ENCODE measurements around the gene F3. TPM values are rescaled to one million over a fixed set of nuclear protein-coding genes. Genes with fewer than 3 reads are reported as not detected.

F3 gene
- polyA plus RNA-seq, 3 donors: 36.8 to 64.1 (median 41.2) TPM

DNA sequence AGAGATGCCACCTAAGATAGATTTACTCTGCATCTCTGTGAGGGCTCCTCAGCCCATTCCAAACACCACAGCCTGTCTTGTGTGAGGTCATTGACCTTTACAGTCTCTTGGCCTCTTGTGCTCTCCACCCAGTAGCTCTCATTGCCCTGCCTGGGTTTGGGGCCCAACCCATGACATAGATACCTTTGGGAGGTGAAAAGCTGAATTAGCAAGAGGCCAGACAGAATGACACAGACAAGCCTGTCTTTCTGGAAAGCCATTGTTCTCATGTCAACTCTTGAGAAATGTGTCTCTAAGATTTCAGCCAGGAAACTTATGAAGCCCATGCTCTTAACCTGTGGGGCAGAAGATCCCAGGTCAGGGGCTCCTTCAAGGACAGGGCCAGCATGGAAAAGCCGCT, 18.4 kb upstream of the F3 start:
- DNase-seq: no peak

GRCh38 chr1:94555091-94555490, 13.5 kb upstream of the F3 start:
- no peak for DNase-seq

DNA sequence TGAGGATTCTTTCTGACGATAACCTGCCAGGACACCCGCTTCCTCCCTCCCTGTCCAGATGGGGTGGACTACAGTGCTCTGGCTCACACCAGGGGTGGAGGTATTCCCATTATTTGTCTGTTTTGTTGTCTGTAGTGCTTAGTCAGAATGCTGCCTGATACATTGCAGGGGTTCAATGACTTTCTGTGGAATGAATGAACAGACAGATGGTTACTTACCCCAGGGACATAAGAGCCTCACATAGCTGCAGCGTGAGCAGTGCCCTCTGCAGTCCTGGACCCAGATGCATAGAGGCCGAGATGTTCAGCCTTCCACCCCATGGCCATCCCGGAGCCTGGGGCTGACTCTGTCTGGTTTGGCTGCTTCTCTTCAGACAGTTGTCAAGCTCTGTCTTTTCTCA, 13.0 kb upstream of the F3 start:
- no peak for DNase-seq

DNA sequence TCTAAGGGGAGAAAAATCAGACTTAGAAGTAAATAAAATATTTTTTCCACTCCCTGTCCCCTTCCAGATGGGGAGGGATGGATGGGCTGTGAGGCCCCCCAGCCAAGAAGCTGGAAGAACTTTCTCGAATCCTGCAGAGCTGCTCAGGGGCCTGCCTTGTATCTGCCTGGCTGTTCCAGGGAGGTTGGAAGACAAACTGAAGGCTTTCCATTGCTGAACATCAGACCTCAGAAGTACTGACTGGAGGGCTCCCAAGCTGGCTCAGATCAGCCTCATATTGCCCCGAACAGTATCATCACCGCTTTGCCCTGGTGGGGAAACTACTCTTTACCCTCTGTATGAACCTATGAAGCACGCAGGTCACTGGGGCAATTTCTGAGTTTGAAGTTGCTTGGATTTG, 12.4 kb upstream of the F3 start:
- no peak for DNase-seq

GRCh38 chr1:94553323-94553730, 11.8 kb upstream of the F3 start:
- no peak for DNase-seq

GRCh38 chr1:94552071-94552586, 10.6 kb upstream of the F3 start:
- DNase-seq: no peak

GRCh38 chr1:94551449-94551848, 9.9 kb upstream of the F3 start:
- no peak for DNase-seq

- DNase-seq: no peak
Observed at GRCh38 chr1:94550800-94551241, 9.3 kb upstream of the F3 start.

DNA sequence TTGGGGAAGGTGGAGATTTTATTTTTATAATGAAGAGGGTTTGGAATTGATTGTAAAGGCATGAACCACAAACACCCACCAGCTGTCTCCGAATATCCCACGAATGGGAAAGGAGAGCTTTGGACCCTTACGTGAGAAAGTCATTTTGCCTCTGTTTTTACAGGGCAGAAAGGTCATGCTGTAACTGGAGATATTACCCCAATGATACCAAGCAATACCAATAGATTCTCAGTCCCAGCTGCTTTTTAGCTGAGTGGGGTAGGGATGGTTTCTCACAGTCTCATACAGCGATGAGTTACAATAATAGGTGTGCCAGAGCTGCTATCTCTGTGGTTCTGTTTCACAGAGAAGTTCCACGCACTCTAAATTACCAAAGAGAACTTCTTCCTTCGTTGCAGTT, 8.8 kb upstream of the F3 start:
- DNase-seq: no peak

DNA sequence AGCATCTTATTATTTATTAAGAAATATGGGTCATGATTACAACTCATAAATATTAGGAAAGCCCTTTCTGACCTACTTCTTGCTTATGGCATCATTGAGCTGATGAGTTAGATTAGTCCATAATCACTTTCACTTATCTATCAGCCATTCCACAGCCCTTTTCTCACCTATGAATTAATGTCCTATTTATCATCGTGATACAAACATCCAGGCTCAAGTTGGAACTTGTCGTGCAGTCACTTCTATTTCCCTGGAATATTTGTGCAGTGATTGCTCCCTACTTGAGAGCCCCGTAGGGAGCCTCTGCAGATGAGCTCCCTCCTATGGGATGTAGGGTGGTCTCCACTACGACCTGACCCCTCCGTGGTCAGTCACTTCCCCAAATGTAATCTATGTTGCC, 8.1 kb upstream of the F3 start:
- no peak for DNase-seq

DNA sequence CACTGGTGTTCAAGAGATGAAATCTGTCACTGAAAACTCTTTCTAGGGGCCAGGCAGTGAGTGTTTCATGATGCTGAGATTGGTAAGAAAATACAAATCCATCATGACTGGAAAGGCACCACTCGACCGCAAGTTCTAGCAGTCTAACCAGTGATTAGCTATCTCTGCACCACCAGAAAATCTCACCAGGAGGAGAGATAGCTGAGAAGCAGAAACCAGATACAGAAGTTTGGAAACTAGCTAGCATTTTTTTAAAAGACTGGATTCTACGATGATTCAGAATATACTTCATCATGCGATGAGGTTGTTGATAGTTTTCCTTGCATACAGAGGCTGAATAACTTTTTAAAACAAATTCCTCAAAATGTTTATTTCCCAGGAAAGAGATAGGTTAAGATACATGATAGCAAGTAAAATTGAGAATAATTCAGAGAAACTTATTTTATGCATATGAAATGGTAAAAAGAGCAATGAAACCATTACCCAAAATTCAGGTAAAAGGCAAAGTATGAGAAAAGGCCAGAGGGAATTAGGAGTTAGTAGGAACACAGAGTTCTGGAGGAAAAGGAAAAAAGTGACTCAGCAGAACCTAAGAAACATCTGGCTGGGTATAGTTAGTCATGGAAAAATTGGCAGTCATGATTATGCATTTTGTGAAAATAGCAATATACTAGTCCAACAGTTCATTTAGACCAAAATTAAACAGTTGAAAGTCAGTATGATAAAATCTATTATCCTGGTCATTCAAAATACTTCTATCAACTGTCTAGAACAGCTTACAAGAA, 3.3 kb upstream of the F3 start:
- no peak for DNase-seq

- DNase-seq: no peak
Observed at GRCh38 chr1:94543893-94544635, 2.5 kb upstream of the F3 start.

GRCh38 chr1:94543001-94543400, 1.4 kb upstream of the F3 start:
- no peak for DNase-seq

DNA sequence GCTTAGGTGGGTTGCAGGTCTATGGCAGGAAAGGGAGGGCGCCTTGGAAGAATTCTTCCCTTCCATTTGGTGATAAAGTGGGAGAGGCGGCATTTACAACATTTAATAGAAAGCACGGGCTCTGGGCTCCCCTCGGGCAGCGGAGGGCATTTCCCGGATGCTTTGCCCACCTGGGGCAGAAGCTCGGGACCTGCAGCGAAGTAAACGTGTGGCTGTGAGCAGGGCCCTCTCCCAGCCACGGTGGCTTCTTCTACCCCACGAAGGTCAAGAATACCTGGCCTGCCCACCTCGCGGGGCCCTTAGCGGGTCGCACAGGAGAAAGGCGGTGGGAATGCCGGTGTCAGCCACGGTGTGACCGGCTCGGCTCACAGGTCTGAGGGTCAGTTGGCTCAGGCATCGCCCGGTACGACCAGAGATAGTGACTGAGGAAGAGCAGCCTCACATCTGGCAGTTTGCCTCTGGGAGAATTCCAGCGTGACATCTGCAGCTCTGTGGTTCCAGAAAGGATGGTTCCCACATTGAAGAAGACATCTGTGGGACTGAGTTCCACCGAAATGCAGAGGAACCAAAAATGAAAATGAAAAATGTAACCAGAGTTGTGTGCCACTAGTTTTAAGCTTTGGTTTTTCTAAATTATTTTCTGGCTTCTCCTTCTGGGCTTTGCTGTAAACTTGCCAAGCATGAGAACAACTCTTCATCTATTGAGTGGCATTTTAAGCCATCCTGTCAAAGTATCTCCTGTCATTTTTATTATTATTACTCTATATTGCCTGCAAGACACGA, 720 bp upstream of the F3 start:
- DNase-seq: no peak

DNA sequence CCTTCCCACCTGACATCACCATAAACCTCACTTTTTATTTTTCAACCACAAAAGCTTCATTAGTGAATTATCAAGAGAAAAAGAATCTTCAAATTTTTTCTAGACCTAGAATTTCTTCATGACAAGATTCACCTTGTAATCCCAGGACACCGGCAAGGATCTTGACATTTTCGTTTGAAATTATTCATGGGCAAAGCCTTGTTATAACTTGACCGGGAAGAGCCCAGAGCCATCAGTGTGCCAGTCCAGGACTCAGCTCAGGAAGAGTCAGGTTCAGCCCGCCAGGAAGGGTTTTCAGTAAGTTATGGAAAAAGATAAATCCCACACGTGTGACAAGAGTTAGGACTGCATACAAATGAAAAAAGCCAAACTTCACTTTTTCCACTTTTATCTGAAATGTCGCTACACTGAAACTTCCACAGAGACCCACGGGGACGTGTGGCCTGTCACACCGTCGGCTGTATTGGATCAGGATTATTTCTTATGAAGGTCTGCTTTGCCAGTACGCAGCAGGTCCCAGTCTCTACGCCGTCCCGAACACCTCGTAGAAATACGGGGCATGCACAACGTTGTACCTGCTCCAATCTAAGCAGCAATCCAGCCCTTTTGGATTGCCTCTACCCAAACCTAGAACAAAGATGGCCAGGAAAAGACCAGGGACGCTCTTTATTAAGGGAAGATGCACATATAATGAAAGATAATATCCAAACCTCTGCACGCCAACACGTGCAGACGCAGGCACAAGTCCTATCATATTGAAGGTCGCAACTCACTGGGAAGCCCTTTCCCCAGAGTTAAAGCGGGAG, 916 bp downstream of the F3 start:
- DNase-seq: no peak

DNA sequence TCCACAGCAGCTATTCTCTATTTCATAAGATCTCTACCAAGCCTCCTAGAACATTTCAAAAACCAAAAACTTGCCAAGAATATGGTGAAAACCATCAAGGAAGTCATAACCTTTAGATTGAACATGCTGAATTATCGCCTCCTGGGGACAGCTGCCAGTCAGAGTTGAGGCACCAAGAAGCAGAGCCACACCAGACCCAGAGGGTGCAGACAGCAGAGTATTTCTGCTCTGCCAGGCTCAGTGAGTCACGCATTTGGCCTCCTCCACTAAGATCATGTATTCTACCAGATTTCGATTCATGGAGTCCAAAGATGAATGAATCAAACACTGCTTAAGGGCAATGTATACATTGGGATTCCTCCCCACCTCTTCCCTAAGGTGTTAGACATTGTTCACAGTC, 2.1 kb downstream of the F3 start:
- DNase-seq: no peak

- no peak for DNase-seq
Observed at GRCh38 chr1:94538243-94538827, 3.2 kb downstream of the F3 start.

GRCh38 chr1:94537254-94537653, 4.3 kb downstream of the F3 start:
- DNase-seq: no peak

DNA sequence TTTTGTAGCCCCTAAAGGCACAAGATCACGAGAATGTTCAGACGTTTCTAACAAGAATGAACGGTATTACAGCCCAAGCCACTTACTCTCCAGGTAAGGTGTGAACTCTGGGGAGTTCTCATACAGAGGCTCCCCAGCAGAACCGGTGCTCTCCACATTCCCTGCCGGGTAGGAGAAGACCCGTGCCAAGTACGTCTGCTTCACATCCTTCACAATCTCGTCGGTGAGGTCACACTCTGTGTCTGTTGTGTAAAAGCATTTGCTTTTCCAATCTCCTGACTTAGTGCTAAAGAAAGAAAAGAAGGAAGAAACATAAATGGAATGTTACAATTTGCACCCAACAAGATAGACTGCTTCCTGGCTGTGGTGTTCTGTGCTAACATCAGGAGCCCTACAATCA, 5.7 kb downstream of the F3 start:
- DNase-seq: no peak

GRCh38 chr1:94535095-94535494, 6.5 kb downstream of the F3 start:
- DNase-seq: no peak

- no peak for DNase-seq
Observed at GRCh38 chr1:94532077-94532476, 9.5 kb downstream of the F3 start.
